Esophagus squamous epithelium (tissue), 4 donors: ENCODE data around the gene RGP1.

Source experiments
- CTCF ChIP-seq, 6 experiments: fragments of 450-650 bp in 4 of 6; fragments of 200-600 bp in 2 of 6; sonication (generic) in 2 of 6; IDR thresholded peaks; one replicate each; pipeline ENCODE4 v1.5.1; 2016 to 2019; ENCODE audit warnings: antibody characterized with exemption in 6 of 6, mild to moderate bottlenecking in 4 of 6, moderate library complexity in 4 of 6
- POLR2A ChIP-seq, 4 donors: fragments of 450-650 bp; IDR thresholded peaks; one replicate each; pipeline ENCODE4 v1.6.1; 2017; ENCODE audit warnings: antibody characterized with exemption in 4 of 4, mild to moderate bottlenecking in 4 of 4, moderate library complexity in 3 of 4

- TF ChIP-seq CTCF (IDR thresholded peaks at IDR 0.05) (no peak), POLR2A (IDR thresholded peaks at IDR 0.05) (no peak)
These were observed 17.9 kb downstream of the RGP1 start for GRCh38 chr9:35766997-35767396.
